HG02610 (cell line): Measurements from ENCODE around the gene CDCA3.

Experiments used
- ATAC-seq: cut with Tn5 transposase; IDR thresholded peaks from one replicate; pipeline ENCODE4 v1.9.1; 2021; ENCODE audit warnings: mild to moderate bottlenecking, moderate library complexity; ENCODE audit not compliant: unreplicated experiment

Gene CDCA3

DNA sequence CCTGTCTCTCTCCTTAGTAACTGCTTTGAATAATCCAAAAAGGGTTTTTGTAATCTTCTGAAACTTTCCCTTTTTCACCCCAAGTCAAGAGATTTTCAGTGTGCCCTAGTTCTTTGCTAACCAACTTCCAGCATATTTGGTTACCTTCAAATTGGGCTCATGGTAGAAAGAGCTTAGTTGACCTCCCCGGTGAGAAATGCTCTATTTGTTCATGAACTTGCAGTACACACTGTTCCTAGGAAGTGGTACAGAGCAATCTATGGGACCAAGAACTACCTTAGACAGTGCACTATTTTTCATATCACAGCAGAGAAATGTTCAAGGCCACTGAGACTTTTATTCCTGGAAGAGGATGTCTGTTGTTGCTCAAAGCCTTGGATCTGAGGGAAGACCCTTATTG, 2.5 kb upstream of the CDCA3 start:
- no peak for ATAC-seq

- ATAC-seq: no peak
Observed at GRCh38 chr12:6852651-6853354, 1.7 kb upstream of the CDCA3 start.

DNA sequence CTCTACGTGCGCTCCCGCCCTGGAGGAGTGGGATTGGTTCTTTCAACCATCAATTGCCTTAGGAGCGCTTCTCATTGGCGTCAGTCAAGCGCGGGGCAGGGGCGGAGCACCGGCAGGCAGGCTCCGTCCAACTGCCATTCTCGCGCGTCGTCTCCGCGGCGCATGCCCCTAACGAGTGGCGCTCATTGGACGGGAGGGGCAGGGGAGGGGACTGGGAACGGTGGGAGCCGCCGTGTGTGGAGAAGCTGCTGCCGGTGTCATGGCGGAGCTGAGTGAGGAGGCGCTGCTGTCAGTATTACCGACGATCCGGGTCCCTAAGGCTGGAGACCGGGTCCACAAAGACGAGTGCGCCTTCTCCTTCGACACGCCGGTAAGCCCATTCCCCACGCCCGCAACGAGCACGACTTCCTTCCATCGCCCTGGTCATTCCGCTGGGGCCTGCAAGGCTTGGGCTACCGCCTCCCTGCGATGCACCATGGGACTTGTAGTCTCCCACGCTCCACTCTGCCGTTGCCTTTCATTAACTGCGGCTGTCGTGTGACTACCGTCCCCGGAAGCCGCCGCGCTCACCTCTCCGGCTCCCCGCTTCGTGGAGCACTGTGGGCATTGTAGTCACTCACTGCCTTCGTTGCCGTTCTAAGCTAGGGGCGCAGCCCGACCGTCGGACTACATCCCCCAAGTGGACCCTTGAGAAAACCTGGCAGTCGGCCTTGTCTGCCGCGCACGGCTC, 1.0 kb upstream of the CDCA3 start, which contains the start of gene USP5:
USP5 (plus strand) TSS at position 230 of the 730 bp plus-strand sequence; CDS start at position 260, 30 bp downstream.
- peak; percentile 66 for ATAC-seq

DNA sequence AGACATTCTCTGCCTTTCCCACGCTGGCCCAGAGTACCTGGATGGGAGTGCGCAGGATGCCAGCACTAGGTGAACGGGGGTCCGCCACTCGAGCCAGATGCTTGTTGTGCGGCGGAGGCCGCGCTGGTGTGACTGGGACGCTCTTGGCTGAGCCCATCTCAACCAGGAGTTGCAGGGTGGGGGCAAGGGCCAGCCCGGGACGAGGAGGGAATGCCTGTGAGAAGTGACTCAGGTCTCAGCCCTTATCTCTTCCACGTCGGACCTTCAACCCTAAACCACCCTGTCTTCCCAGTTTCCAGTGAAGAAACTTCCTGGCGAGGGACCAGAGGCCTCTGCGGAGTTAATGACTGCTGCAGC, 312 bp downstream of the CDCA3 start:
- ATAC-seq: no peak

DNA sequence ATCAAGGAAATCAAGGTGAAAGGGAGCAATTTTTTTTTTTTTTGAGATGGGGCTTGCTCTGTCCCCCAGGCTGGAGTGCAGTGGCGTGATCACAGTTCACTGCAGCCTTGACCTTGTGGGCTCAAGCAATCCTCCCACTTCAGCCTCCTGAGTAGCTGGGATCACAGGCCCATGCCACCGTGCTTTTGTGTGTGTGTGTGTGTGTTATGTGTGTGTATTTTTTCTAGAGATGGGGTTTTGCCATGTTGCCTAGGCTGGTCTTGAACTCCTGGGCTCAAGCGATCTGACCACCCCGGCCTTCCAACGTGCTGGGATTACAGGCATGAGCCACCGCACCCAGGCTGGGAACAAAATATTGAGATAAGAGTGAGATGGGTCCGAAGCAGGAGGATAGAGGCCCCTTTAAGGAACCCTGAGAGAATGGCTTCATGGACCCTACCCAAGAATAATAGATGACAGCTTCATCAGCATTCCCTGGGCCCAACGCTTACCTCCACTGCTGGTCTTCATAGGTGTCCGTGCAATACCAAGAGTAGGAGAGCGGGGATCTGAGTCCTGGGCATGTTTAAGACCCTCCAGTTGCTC, 1.0 kb downstream of the CDCA3 start:
- no peak for ATAC-seq

- no peak for ATAC-seq
Observed at GRCh38 chr12:6849427-6849826, 1.7 kb downstream of the CDCA3 start.

GRCh38 chr12:6847676-6848075, 3.4 kb downstream of the CDCA3 start:
- no peak for ATAC-seq

DNA sequence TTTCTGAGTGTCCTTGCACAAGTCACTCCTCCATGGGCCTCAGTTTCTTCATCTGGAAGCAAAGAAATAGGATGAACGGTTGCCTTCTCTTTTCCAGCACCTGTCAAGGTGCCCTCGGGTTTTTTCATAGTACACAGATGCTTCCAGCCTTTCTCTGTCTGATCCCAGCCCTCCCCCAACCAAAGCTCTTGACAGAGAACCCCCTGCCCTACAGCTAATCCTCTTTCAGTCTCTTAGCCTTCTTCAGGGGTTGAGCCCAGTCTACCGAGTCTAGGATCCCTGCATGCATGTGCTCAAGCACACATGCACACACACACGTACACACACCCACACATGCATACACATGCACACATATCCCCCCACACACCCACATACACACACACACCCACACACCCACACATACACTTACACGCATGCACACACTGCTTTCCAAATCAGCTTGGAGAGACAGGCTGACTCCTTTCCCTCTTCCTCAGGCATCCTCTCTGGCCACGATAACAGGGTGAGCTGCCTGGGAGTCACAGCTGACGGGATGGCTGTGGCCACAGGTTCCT, 4.7 kb downstream of the CDCA3 start:
- ATAC-seq: no peak

DNA sequence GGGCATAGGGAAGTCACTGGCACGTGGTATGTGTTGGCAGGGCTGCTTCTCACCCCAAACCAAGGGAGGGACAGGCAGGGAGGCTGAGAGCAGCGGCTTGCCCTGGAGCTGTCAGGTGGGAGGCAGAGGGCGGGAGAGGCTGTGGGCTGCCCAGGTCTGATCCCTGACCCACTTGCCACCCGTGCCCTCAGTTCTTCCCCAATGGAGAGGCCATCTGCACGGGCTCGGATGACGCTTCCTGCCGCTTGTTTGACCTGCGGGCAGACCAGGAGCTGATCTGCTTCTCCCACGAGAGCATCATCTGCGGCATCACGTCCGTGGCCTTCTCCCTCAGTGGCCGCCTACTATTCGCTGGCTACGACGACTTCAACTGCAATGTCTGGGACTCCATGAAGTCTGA, 5.7 kb downstream of the CDCA3 start:
- no peak for ATAC-seq

- no peak for ATAC-seq
Observed at GRCh38 chr12:6843118-6843902, 7.8 kb downstream of the CDCA3 start.

- no peak for ATAC-seq
Observed at GRCh38 chr12:6842075-6842474, 9.0 kb downstream of the CDCA3 start.

DNA sequence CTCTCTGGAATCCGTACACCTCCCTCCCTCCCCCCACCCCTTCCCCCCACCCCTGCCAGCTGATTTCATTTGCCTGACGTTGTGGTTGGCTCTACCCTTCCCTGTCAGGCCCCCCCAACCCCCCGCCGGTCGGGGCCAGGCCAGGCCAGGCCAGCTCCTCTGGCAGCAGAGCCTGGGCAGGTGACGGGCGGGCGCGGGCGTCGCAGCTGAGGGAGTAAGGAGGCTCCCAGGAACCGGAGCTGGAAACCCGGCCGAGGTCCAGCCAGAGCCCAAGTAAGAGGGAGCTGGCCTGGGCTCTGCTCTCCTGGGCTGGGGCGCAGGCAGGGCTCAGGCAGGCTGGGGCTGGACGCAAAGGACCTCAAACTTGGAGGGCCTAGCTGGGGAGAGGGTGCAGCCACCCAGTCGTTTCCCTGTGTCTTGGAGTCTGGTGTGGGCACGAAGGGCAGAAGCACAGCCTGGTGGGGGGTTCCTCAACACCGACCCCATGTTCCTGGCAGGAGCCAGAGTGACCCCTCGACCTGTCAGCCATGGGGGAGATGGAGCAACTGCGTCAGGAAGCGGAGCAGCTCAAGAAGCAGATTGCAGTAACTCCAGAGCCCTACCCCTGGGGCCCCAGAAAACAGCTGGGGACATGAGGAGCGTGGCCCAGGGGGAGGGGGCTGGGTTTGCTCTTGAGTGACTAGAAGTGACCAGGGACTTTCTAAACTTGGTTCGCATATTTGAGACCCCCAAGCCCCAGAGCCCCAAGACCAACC, 10.1 kb downstream of the CDCA3 start, which contains the start of gene GNB3:
GNB3 (plus strand) TSS at position 165 of the 755 bp plus-strand sequence; CDS start at position 528, 363 bp downstream.
- no peak for ATAC-seq

DNA sequence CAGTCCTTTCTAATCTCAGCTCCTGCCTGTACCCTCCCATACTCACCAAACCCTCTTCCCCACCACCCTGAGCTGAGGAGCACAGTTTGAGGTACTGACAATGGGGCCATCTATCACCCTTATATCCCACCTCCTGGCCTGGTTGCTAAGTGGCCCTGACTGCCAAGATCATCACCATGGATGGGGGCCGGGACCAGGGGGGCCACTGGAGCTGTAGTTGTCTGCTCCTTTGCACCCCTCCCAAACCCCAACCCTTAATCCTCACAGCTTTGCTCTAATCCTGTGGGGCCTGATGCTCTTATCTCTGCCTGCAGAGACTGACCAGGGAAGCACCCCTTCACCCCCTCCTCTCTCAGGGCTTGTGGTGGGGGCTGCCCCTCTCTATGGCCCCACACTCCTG, 10.8 kb downstream of the CDCA3 start:
- ATAC-seq: no peak

GRCh38 chr12:6839482-6840201, 11.4 kb downstream of the CDCA3 start:
- peak; percentile 62 for ATAC-seq

DNA sequence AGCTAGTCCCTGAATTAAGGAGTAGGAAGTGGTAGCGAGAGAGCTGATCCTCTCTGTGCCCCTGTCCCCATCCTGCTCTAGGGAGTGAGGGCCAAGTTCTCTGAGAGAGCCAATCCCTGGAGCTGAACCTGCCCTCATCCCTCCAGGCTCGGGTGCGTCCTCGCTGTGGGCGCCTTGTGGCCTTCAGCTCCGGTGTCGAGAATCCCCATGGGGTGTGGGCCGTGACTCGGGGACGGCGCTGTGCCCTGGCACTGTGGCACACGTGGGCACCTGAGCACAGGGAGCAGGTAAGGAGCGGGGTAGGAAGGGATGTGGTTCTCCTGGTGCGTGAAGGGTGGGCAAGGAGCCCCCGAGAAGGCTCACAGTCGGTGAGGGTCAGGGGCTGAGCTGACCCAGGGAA, 12.2 kb downstream of the CDCA3 start:
- no peak for ATAC-seq

- no peak for ATAC-seq
Observed at GRCh38 chr12:6837370-6838060, 13.6 kb downstream of the CDCA3 start.

GRCh38 chr12:6836851-6837250, 14.2 kb downstream of the CDCA3 start:
- no peak for ATAC-seq

- ATAC-seq: no peak
Observed at GRCh38 chr12:6834873-6835272, 16.2 kb downstream of the CDCA3 start.

- ATAC-seq: no peak
Observed at GRCh38 chr12:6834254-6834653, 16.8 kb downstream of the CDCA3 start.
